Tibial nerve (tissue), 3 donors: ENCODE data around the gene RASA1.

Experiments
- POLR2A ChIP-seq, 2 donors: fragments of 450-650 bp; IDR thresholded peaks; one replicate each; pipeline ENCODE4 v1.6.1; 2017; ENCODE audit warnings: antibody characterized with exemption in 2 of 2, mild to moderate bottlenecking in 2 of 2, moderate library complexity in 2 of 2
- TF ChIP-seq, protein P1 (sequence below), 5 experiments: fragments of 200-600 bp in 3 of 5; fragments of 450-650 bp in 2 of 5; sonication (generic) in 3 of 5; IDR thresholded peaks; one replicate each; pipeline ENCODE4 v1.5.1; 2016 to 2019; ENCODE audit warnings: antibody characterized with exemption in 5 of 5, mild to moderate bottlenecking in 3 of 5, moderate library complexity in 2 of 5

GRCh38 chr5:87413343-87413645, 145.6 kb downstream of the RASA1 start:
- TF ChIP-seq, protein P1, sequence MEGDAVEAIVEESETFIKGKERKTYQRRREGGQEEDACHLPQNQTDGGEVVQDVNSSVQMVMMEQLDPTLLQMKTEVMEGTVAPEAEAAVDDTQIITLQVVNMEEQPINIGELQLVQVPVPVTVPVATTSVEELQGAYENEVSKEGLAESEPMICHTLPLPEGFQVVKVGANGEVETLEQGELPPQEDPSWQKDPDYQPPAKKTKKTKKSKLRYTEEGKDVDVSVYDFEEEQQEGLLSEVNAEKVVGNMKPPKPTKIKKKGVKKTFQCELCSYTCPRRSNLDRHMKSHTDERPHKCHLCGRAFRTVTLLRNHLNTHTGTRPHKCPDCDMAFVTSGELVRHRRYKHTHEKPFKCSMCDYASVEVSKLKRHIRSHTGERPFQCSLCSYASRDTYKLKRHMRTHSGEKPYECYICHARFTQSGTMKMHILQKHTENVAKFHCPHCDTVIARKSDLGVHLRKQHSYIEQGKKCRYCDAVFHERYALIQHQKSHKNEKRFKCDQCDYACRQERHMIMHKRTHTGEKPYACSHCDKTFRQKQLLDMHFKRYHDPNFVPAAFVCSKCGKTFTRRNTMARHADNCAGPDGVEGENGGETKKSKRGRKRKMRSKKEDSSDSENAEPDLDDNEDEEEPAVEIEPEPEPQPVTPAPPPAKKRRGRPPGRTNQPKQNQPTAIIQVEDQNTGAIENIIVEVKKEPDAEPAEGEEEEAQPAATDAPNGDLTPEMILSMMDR (IDR thresholded peaks at IDR 0.05), result no peak
- no peak for TF ChIP-seq POLR2A (IDR thresholded peaks at IDR 0.05)
